Small intestine (tissue), 7 donors: ENCODE measurements around the gene ARFGAP3. TPM values are rescaled to one million over a fixed set of nuclear protein-coding genes. Genes with fewer than 3 reads are reported as not detected.
"Not testable (repeated sequence)": the region's sequence is repeated elsewhere in the genome, so short reads cannot be mapped to it uniquely, and the experiment has no call there.

Source experiments
- DNase-seq, 2 donors: peaks; one replicate each; pipeline versions ENCODE4 v3.0.0 to v3.0.0-alpha.2; 2013
- FAIRE-seq: peaks from 2 replicates; lab custom pipeline; 2012; peaks lifted over from hg19 to GRCh38; lab: Jason Lieb, UNC
- H3K27ac ChIP-seq, 3 donors: one replicate each; pipeline ENCODE4 v1.5.1; 2013; ENCODE audit warnings: low read length in 2 of 3, mild to moderate bottlenecking in 2 of 3, control low read depth in 1 of 3, inconsistent platforms in 1 of 3, low read depth in 1 of 3, moderate library complexity in 1 of 3
- H3K27me3 ChIP-seq, 3 donors: one replicate each; pipeline ENCODE4 v1.6.1; 2013; ENCODE audit warnings: low read length in 3 of 3, inconsistent platforms in 1 of 3; ENCODE audit not compliant: control insufficient read depth in 3 of 3, insufficient read depth in 3 of 3
- H3K36me3 ChIP-seq, 3 donors: one replicate each; pipeline ENCODE4 v1.6.1; 2013; ENCODE audit warnings: low read length in 3 of 3, inconsistent platforms in 1 of 3, low read depth in 1 of 3, mild to moderate bottlenecking in 1 of 3, moderate library complexity in 1 of 3; ENCODE audit not compliant: control insufficient read depth in 3 of 3, insufficient read depth in 2 of 3
- H3K4me1 ChIP-seq, 3 donors: one replicate each; pipeline ENCODE4 v1.6.1; 2013; ENCODE audit warnings: low read length in 2 of 3, inconsistent platforms in 1 of 3, low read depth in 1 of 3, mild to moderate bottlenecking in 1 of 3, moderate library complexity in 1 of 3; ENCODE audit not compliant: control insufficient read depth in 3 of 3, insufficient read depth in 2 of 3
- H3K4me3 ChIP-seq, 3 donors: one replicate each; pipeline ENCODE4 v1.5.1; 2013; ENCODE audit warnings: low read length in 3 of 3, control low read depth in 1 of 3, inconsistent platforms in 1 of 3, low read depth in 1 of 3, mild to moderate bottlenecking in 1 of 3, moderate library complexity in 1 of 3
- H3K9me3 ChIP-seq, 2 donors: one replicate each; pipeline ENCODE4 v1.6.1; 2013; ENCODE audit warnings: low read depth in 1 of 2, low read length in 1 of 2; ENCODE audit not compliant: control insufficient read depth in 2 of 2, insufficient read depth in 1 of 2
- WGBS, 3 donors: extraction: QIAGEN DNeasy Blood & Tissue Kit; methylation state at CpG; one replicate each; pipeline ENCODE4 v1.1.7; 2013; 5-methylcytosine and 5-hydroxymethylcytosine counted together
- polyA plus RNA-seq, 4 donors: library from polyadenylated mRNA; stranded (reverse) in 3 of 4; unstranded in 1 of 4; fragments of 200-250 nt in 3 of 4; fragments of 120-200 nt in 1 of 4; gene quantifications; one replicate each; pipeline versions ENCODE4 v1.2.1 to v1.2.3, GENCODE V29; 2013
- donor health status: healthy with polysubstance abuse.
- donor health status: control.
- donor health status: control.
- donor health status: Bipolar disorder and iron deficiency.
- donor health status: healthy.

Gene ARFGAP3
- polyA plus RNA-seq, 4 donors = 29.1 to 64.5 (median 53.1) TPM

GRCh38 chr22:42766860-42767259 lies 90.2 kb downstream of the ARFGAP3 start:
- FAIRE-seq = no peak
- no peak overlapping the region for H3K4me3 ChIP-seq
- H3K27ac ChIP-seq = no peak overlapping the region
- H3K4me1 ChIP-seq = peaks cover 0 to 18% (median 0%) of the 10 kb centered on the region in 3 donors
- DNase-seq = no peak
- H3K9me3 ChIP-seq = no peaks in the 10 kb centered on the region
- WGBS, 3 donors = 61 to 67% (median 65%) methylated on average over 8 of the region's 8 CpGs
- H3K27me3 ChIP-seq = no peaks in the 10 kb centered on the region
- no peaks in the 10 kb centered on the region for H3K36me3 ChIP-seq

GRCh38 chr22:42764895-42765363 lies 92.1 kb downstream of the ARFGAP3 start:
- WGBS, 3 donors = 60 to 67% (median 65%) methylated on average over 11 of the region's 11 CpGs
- no peak for FAIRE-seq
- H3K4me1 ChIP-seq = peaks cover 0 to 13% (median 0%) of the 10 kb centered on the region in 3 donors

GRCh38 chr22:42763965-42764480 lies 93.0 kb downstream of the ARFGAP3 start:
- Histone ChIP-seq H3K27me3 (no peaks in the 10 kb centered on the region), H3K27ac (no peak overlapping the region), H3K9me3 (no peaks in the 10 kb centered on the region), H3K4me1 (peaks cover 0 to 7% (median 0%) of the 10 kb centered on the region in 3 donors), H3K4me3 (no peak overlapping the region), H3K36me3 (no peaks in the 10 kb centered on the region)
- DNase-seq (no peak), FAIRE-seq (no peak)
- WGBS, 3 donors = 81 to 82% (median 82%) methylated on average over 13 of the region's 13 CpGs

More at GRCh38 chr22:42764895-42765363, 92.1 kb downstream of the ARFGAP3 start:
- H3K27ac ChIP-seq = no peak overlapping the region
- H3K36me3 ChIP-seq = no peaks in the 10 kb centered on the region
- H3K4me3 ChIP-seq = no peak overlapping the region
- no peaks in the 10 kb centered on the region for H3K27me3 ChIP-seq
- no peaks in the 10 kb centered on the region for H3K9me3 ChIP-seq
- peak in 1 of 2 donors; percentile 29 for DNase-seq

GRCh38 chr22:42760806-42761565 lies 96.1 kb downstream of the ARFGAP3 start:
- 77 to 79% (median 78%) methylated on average over 18 of the region's 18 CpGs for WGBS, 3 donors
- Histone ChIP-seq H3K4me1 (peaks cover 0 to 7% (median 0%) of the 10 kb centered on the region in 3 donors), H3K27me3 (peaks cover 0 to 9% (median 0%) of the 10 kb centered on the region in 3 donors), H3K9me3 (no peaks in the 10 kb centered on the region), H3K36me3 (no peaks in the 10 kb centered on the region), H3K4me3 (no peak overlapping the region), H3K27ac (no peak overlapping the region)
- FAIRE-seq = no peak
- no peak for DNase-seq

GRCh38 chr22:42758931-42759629 lies 98.0 kb downstream of the ARFGAP3 start:
- FAIRE-seq = no peak
- no peak overlapping the region for H3K27ac ChIP-seq
- 87 to 89% (median 89%) methylated on average over 18 to 23 of the region's 23 CpGs for WGBS, 3 donors

GRCh38 chr22:42755553-42755952 lies 101.5 kb downstream of the ARFGAP3 start:
- H3K4me3 ChIP-seq, FAIRE-seq, H3K4me1 ChIP-seq, H3K36me3 ChIP-seq, H3K27me3 ChIP-seq, H3K9me3 ChIP-seq: not testable (repeated sequence)
- H3K27ac ChIP-seq = peak overlapping the region in 1 of 3 donors; percentile 37
- peak in 1 of 2 donors; percentile 54 for DNase-seq
- 60 to 65% (median 60%) methylated on average over 5 of the region's 5 CpGs for WGBS, 3 donors

More at GRCh38 chr22:42758931-42759629, 98.0 kb downstream of the ARFGAP3 start:
- Histone ChIP-seq H3K4me1 (peaks cover 0 to 2% (median 0%) of the 10 kb centered on the region in 3 donors), H3K9me3 (no peaks in the 10 kb centered on the region), H3K36me3 (no peaks in the 10 kb centered on the region), H3K27me3 (peaks cover 0 to 9% (median 0%) of the 10 kb centered on the region in 3 donors), H3K4me3 (no peak overlapping the region)
- DNase-seq = no peak

- 73 to 91% (median 83%) methylated on average over 12 to 15 of the region's 16 CpGs for WGBS, 3 donors
Measured at GRCh38 chr22:42755121-42755520, 102.0 kb downstream of the ARFGAP3 start.

GRCh38 chr22:42754658-42755057 lies 102.4 kb downstream of the ARFGAP3 start:
- Histone ChIP-seq H3K27me3 (peaks cover 0 to 9% (median 0%) of the 10 kb centered on the region in 3 donors), H3K4me1 (peaks cover 0 to 2% (median 0%) of the 10 kb centered on the region in 3 donors), H3K9me3 (peaks cover 0 to 3% of the 10 kb centered on the region in 2 donors), H3K4me3 (no peak overlapping the region), H3K27ac (peak overlapping the region in 2 of 3 donors; percentile 32 to 53), H3K36me3 (no peaks in the 10 kb centered on the region)
- 16 to 58% (median 34%) methylated on average over 6 of the region's 6 CpGs for WGBS, 3 donors
- FAIRE-seq = no peak
- peak in 1 of 2 donors; percentile 42 for DNase-seq

More at GRCh38 chr22:42755121-42755520, 102.0 kb downstream of the ARFGAP3 start:
- not testable (repeated sequence) for H3K36me3 ChIP-seq, H3K4me1 ChIP-seq, FAIRE-seq, H3K9me3 ChIP-seq, H3K4me3 ChIP-seq, H3K27ac ChIP-seq, DNase-seq, H3K27me3 ChIP-seq
